NCI-H1092 (cell line): ENCODE data around the gene SRP14.
"Not testable (repeated sequence)": the region's sequence is repeated elsewhere in the genome, so short reads cannot be mapped to it uniquely, and the experiment has no call there.

ENCODE experiments used
- DNase-seq: peaks from one replicate; lab custom pipeline; 2025; lab: John Stamatoyannopoulos, UW

The SRP14 gene

GRCh38 chr15:40050788-40051470 lies 11.9 kb upstream of the SRP14 start:
- no peak for DNase-seq

GRCh38 chr15:40048926-40049475 lies 10.0 kb upstream of the SRP14 start:
- DNase-seq = no peak

GRCh38 chr15:40048211-40048792 lies 9.3 kb upstream of the SRP14 start:
- DNase-seq = no peak

- peak; percentile 42 for DNase-seq
Observed at GRCh38 chr15:40047415-40048210, 8.6 kb upstream of the SRP14 start.

DNA sequence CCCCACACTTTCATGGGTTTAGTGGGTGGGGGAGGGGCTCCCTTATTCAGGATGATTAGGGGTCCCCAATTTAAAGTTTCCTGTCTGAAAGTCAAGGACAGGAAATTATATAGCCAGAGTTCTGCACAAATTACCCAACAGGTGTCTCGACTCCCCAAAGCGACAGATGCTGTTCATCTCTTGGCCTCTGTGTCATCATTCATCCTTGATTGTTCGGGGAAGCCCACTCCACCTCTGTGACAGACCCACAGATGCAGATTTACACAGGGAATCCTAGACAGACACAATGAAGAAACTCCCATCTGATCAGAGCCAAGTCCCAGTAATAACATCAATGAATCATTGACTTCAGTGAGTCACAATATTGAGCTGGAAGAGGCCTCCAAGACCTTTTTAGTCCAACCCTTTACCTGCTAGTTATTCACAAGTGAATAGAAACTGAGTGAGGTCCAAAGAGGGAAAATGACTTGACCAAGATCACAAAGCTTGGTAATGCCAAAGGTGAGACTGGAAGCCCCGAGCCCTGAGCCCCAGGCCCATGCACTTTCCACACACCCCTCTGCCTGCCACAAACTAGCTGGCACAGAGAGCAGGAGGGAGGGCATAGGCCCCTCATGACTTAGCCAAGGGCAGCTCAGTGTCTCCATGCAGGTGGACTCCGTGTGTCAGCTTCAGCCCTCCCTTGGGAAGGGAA lies 7.9 kb upstream of the SRP14 start:
- no peak for DNase-seq

DNA sequence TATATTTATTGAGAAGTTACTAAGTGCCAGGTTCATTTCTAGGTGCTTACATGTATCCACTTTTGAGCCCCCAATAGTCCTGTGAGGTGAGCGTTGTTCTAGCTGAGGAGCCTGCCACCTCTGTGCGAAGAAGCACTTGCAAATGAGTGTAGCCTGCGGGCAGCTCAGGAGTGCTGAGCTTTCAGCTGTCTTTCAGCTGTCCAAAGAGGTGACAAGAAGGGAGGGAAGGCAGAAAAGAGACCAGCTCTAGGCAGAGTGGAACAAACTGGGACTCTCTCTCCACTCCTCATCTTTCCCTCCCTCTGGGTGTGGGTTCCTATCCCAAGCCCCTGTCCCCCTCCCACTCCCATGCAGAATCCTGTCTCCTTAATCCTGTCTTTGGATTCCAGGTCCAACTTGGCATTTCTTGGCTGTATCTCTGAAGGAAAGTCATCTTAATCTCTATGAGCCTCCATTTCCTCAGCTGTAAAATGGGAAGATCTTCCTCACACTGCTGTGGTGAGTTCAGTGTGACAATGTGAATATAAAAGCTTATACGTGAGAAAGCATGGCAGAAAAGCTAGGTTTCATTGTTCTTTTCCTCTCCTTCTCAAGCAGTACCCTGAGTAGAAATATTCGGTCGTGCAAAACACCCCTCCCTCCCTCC lies 6.7 kb upstream of the SRP14 start:
- no peak for DNase-seq

DNA sequence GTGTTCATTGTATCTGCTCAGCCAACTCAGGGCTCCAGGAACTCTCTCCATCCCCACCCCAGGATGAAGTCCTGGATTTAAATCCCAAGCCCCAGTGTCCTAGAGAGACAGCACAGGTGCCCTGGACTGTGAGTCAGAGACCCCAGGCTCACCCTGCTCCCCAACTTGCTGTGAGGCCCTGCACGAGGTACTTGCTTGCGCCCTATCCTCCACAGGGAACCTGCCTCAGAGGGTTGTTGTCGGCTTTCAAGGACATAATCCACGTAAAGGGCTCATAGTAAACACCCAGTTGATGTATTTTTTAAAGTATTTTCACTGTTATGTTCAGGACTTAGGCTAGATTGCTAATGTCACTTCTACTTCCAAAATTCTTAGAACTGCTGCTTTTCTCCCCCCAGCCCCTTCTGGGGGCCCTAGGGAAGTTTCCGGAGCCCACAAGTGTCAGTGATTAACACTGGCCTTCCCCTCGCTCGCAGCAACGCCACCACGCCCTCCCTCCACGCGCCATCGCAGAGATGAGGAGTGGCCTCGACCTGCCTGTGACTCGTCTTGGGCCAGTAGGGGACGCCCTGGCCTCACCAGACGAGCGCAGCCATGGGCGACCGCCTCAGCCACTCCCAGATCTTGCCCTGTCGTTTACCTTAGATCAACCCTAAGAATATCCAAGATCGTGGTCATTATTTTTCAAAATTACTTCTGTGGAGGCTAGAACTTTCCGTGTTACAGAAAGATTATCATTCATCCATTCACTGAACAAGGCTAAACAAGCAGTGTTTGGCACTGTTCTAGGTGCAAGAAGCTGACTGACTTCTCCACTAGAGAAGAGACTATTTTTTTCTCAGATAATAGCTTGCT lies 6.0 kb upstream of the SRP14 start:
- DNase-seq = peak; percentile 18

DNA sequence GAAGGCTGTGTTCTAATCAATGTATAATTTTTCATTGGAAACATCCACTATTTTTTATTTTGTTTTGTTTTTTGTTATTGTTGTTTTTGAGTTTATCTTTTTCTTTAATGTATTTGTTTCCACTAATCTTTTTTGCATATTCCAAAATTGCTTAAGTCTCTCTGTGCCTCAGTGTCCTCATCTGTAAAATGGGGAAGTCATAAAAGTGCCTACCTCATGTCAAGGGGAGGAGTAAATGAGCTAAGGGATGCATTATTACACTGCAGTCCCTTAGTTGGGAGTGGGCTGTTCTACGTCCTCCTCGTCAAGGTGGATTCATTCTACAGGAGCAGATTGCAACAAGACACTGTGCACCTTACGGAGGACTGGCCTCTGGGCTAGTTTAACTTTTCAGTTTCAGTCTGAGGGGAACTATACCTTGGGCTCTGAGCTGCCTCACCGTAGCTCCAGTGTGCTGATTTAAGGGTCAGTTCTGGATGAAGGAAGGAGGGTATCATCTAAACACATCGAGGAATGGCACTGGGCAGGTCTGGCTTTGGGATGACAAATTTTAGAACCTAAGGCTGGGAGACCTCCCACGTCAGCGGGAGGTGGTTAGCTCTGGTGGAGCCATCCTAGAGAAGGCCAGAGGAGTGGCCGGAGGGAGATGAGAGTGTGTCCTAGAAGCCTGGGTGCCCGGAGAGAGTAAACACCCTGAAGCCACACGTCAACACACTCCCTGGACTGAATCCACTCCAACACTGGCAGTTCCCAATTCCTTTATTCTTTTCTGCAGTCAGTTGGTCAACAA lies 5.1 kb upstream of the SRP14 start:
- DNase-seq = no peak

- no peak for DNase-seq
Observed at GRCh38 chr15:40042791-40043320, 3.9 kb upstream of the SRP14 start.

DNA sequence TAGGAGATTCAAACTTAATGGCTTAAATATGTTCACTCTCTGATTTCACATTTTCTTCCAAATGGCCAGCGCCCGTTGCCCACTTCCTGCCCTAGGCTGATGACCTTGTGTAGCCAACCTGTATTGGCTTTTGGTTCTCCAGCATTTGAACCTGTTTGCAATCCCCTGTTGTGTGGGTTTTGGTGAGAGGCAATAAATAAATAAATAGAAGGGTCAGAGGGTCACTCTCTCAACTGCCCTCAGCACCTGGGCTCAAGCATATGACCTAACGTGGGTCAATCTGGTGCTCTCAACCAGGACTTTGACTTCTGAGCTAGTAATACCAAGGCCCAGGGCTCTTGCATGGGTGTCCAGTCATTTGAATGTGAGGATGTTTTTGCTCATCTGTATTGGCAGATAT lies 1.8 kb upstream of the SRP14 start:
- DNase-seq = no peak

DNA sequence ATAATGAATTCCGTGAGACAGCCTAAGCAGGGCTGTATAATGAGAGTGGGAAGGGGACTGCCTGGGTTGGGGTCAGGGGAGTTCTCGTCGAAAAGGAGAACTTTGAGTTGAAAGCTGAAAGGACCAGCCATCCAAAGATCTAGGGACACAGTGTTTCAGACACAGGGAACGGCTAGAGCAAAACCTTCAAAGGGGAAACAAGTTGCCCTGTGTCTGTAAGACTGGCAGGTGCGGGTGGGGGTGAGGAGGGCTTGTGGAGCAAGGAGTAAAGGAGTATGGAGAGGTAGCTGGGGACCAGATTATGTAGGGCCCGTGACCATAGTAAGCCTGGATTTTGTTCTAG lies 1.3 kb upstream of the SRP14 start:
- no peak for DNase-seq

DNA sequence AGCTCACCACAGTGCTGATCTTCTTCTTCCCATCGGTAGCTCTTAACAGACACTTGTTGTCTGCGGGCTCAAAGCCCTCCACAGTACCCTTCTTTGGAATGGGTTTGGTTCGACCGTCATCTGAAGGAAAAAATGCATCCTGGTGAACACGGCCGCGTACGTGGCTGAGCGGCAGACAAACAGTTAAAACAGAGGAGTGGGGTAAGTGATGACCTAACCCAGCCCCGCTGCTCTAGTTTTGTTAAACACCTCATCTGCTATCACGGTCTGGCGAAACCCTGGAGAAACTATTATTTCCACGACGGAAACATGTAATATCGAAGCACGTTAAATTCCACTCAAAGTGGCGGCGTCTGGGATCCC lies 725 bp downstream of the SRP14 start:
- no peak for DNase-seq

DNA sequence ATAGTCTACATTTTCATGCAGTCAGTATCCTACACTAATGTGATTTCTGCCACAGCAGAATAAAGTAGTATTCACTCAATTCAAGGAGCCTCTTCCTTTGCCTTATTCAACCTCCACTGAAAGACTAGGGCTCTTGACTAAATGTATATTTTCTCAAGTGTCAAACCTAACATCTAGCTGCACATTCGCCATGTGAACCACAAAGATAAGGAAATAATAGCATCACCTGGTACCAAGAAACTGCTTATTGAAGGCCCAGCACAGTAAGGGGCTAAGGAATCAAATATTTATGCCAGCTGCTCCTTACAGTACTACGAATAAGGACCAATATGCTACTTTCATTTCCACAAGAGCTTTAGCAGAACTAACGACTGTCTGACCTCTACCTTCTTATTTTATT lies 1.3 kb downstream of the SRP14 start:
- DNase-seq = no peak

- not testable (repeated sequence) for DNase-seq
Observed at GRCh38 chr15:40035182-40035581, 3.8 kb downstream of the SRP14 start.

- DNase-seq = no peak
Observed at GRCh38 chr15:40034186-40034946, 4.6 kb downstream of the SRP14 start.

DNA sequence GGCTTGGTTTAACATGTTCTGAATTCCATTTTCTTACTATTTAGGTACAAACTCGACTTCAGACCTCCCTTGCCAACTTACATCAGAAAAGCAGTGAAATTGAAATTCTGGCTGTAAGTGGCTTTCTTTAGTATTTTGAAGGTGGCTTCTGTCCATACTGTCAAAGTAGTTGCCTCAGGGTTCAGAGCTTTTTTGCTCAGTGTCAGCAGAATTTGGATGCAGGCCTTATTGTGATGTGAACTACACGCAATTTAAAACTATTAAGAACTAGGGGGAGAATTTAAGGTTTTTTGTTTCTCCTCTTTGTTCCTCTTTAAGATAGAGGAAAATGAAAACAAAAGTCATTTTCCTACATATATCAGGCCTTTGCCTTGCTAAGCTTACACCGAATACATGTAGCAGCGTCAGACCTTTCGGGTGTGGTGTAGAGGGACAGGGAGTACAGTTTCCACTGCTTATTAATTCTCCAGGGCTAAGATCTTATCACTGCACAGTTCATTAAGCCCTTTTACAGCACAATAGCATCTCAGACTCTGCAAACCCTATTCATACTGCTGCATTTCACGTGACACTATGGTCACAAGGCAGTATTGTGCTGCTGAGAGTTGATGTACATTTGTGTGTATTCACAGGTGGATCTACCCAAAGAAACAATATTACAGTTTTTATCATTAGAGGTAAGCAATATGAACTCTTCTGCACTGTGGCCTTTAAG lies 6.7 kb downstream of the SRP14 start:
- no peak for DNase-seq

- no peak for DNase-seq
Observed at GRCh38 chr15:40031300-40031699, 7.7 kb downstream of the SRP14 start.
